NOMO-1 treated with DMSO at 0.1 percent for 48 hours (cell line): ENCODE results near the gene L3MBTL1.
A peak's percentile ranks its signal among the peaks of the same experiment; 100 is the strongest.

ENCODE experiments used
- DNase-seq: peaks from one replicate; lab custom pipeline; 2025; ENCODE audit not compliant: unreplicated experiment; lab: John Stamatoyannopoulos, UW

Gene L3MBTL1

GRCh38 chr20:43558412-43559146, 51.1 kb downstream of the L3MBTL1 start, which contains the start of gene SGK2:
Gene SGK2 (plus strand): TSS chr20:43559027. CDS start chr20:43566496, 7,469 bp downstream.
- DNase-seq = no peak

GRCh38 chr20:43559147-43559987, 51.9 kb downstream of the L3MBTL1 start:
- DNase-seq = no peak

DNA sequence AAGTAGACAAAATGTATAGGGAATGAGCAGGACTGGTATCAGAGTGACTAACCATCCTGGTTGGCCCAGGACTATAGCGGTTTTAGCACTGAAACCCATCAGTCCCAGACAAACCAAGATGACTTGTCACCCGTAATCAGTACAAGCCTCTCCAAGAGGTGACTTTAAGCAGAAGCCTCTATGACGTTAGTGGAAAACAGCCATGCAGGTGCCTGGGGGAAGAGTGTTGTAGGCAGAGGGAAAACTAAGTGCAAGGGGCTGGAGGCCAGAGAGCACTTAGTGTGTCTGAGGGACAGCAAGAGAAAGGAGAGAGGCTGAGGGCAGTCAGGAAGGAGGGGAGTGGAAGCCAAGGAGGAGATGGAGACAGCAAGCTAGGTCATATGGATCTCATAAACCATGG, 53.5 kb downstream of the L3MBTL1 start:
- no peak for DNase-seq

- no peak for DNase-seq
Observed at GRCh38 chr20:43563429-43563828, 55.9 kb downstream of the L3MBTL1 start.

- no peak for DNase-seq
Observed at GRCh38 chr20:43563991-43564390, 56.5 kb downstream of the L3MBTL1 start.

DNA sequence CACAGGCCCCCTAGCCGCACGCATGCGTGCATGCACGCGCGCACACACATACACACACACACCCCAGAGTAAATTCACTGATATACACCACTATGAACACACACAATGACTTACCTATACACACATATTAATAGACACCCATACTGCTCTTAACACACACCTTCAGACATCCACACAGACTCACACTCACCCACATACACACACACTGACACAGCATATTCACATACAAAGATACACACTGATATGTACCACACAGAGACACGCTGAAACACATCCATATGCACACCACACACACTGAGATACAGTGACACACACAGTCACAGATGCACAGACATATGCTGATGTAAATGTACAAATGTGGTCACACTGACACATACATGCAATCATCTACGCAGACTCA, 57.0 kb downstream of the L3MBTL1 start:
- DNase-seq = no peak

GRCh38 chr20:43564993-43565757, 57.7 kb downstream of the L3MBTL1 start:
- no peak for DNase-seq

DNA sequence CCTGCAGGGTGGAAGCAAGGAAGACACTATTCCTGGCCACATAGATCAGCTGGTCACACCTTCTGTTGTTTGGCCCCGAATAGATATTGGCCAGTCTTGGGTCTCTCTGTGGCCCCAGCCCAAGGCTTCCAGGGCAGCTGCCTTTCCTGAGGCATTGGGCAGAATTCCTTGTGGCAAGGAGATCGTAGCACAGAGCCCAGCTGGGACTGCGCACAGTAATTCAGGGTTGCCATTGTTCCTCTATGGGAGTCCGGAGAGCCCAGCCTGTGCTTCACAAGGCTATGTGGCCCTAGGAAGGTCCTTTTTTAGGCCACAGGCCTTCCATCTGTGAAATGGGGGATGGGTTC, 58.2 kb downstream of the L3MBTL1 start:
- no peak for DNase-seq

GRCh38 chr20:43567477-43567876, 60.0 kb downstream of the L3MBTL1 start:
- DNase-seq = no peak

DNA sequence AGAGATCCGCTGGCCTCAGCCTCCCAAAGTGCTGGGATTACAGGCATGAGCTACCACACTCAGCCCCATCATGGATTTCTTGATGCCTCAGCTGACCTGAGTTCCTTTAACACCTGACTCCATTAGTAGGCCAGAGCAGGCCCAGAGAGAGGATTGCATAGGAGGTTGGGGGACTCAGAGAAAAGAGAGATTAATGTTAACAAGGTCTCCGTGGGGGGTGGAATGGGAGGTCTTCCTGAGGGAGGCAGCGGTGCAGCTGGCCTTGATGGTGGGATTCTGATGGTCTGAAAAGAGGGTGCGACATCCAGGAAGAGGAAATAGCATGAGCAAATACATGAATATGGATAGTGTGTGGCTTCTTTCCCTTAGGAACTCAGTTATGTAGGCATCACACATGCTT, 61.2 kb downstream of the L3MBTL1 start:
- no peak for DNase-seq

DNA sequence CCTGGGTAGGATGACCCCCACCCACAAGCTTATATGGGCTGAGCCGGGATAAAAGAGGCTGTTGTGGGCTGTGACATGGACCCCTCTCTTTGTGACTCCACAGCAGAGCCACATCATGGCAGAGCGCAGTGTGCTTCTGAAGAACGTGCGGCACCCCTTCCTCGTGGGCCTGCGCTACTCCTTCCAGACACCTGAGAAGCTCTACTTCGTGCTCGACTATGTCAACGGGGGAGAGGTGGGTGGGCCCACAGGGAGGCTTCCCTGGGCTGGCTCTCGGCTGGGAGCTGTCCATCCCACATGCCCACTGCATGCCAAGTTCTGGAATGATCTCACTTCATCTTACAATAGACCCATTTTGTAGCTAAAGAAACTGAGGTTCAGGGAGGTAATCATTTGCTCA, 61.8 kb downstream of the L3MBTL1 start:
- DNase-seq = no peak

DNA sequence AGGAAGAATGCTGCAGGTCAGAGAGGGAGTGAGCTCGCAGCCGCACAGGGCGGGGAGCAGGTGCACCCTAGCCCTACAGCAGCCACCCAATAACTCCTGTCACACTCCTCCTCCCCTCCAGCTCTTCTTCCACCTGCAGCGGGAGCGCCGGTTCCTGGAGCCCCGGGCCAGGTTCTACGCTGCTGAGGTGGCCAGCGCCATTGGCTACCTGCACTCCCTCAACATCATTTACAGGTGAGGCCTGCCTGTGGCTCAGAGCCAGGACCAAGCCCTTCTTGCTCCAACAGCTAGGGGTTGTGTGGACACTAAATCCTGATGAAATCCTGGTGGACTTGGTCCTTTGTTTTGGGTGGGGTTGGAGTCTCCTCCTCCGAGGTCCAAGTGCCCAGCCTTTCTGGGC, 63.0 kb downstream of the L3MBTL1 start:
- no peak for DNase-seq

DNA sequence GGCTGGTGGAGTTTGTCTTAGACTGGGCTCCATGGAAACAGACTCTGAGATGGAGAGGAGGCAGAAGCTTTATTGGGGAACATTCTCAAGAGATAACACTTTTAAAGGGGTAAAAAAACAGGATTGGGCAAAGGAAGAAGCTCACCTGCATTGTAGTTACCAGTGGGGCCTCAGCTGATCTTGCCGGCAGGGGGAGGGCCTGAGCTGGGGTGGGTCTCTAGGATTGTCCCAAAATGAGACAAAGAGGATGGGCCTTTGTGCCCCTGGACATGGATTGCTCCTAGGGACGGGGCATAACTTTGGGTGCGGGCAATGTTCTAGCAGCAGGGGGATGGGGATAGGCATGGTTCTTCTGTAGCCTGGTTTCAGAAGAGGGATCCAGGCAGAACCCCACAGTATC, 63.8 kb downstream of the L3MBTL1 start:
- DNase-seq = no peak

DNA sequence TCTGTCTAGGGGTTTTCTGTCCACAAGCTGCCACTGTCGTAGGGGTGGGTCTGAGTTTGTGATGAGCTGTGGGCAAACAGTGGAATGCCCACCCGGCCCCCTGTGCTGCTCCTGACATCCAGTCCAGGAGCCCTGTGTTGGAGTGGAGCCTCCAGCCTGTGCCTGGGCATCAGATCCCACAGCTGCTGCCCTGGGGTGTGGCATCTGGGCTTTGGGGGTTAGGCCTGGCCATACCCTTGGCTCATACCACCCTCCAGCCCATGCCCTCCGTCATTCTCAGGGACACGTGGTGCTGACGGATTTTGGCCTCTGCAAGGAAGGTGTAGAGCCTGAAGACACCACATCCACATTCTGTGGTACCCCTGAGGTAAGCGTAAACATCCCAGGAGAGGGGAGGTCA, 64.3 kb downstream of the L3MBTL1 start:
- no peak for DNase-seq

GRCh38 chr20:43572891-43573290, 65.4 kb downstream of the L3MBTL1 start:
- no peak for DNase-seq

GRCh38 chr20:43576108-43576507, 68.6 kb downstream of the L3MBTL1 start:
- no peak for DNase-seq

- no peak for DNase-seq
Observed at GRCh38 chr20:43579861-43580793, 72.6 kb downstream of the L3MBTL1 start.

DNA sequence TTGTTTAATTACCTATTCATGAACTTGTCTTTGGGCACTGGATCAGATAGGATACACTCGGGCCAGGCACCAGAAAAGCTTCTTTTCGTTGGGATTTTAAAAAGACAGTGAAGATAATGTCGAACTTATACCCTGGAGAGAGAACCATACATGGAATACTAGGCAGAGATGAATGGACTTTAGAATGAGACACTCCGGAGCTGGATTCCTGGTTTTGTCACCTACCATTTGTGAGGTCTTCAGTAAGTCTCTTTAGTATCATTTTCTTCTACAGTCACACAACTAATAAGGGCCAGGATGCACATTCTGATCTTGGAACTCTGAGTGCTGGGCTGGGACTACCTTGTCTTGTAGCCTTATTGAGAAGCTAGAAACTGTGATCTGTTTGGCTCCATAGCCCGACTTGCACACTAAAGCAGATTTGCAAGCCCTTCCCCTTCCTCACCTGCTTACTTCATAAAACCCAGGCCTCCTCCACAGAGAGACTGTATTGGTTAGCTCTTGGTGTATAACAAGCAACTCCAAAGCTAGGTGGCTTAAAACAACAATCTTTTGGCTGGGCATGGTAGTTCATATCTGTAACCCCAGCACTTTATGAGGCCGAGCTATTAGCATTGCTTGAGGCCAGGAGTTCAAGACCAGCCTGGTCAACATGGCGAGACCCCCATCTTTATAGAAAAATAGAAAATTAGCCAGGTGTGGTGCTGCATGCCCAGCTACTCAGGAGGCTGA, 75.8 kb downstream of the L3MBTL1 start:
- no peak for DNase-seq

DNA sequence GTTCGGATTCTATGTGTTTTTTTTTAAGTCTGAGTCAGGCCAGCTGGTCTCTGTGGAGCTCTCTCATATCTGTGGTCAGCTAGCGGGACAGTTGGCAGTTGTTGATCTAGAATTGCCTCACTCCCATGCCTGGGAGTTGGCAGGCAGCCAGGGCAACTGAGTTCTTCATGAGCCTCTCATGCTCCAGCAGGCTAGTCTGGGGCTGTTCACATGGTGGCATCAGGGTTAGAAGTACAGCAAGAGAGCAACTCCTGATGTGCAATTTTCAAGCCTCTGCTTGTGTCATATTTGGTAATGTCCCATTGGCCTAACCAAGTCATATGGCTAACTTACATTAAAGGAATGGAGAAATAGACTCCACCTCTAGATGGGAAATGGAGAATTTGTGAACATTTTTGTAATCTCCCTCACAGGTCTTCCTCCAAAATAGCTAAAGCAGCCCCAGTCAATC, 76.5 kb downstream of the L3MBTL1 start:
- peak; percentile 72 for DNase-seq
